OCI-LY7 (cell line): Measurements from ENCODE around the gene NR1H4.

Experiments
- EZH2phosphoT487 ChIP-seq: fragments of 200-600 bp; sonication (generic); IDR thresholded peaks from 2 replicates; pipeline ENCODE4 v1.6.1; 2018; ENCODE audit warnings: low read depth, borderline replicate concordance, mild to moderate bottlenecking, mixed run types, antibody characterized with exemption, low read length, moderate library complexity, mixed read lengths
- TF ChIP-seq, protein P1 (sequence below): fragments of 200-600 bp; sonication (generic); conservative IDR thresholded peaks from 2 replicates; pipeline ENCODE4 v1.5.1; 2014; ENCODE audit warnings: mild to moderate bottlenecking, antibody characterized with exemption, low read length, moderate library complexity, mixed read lengths

DNA sequence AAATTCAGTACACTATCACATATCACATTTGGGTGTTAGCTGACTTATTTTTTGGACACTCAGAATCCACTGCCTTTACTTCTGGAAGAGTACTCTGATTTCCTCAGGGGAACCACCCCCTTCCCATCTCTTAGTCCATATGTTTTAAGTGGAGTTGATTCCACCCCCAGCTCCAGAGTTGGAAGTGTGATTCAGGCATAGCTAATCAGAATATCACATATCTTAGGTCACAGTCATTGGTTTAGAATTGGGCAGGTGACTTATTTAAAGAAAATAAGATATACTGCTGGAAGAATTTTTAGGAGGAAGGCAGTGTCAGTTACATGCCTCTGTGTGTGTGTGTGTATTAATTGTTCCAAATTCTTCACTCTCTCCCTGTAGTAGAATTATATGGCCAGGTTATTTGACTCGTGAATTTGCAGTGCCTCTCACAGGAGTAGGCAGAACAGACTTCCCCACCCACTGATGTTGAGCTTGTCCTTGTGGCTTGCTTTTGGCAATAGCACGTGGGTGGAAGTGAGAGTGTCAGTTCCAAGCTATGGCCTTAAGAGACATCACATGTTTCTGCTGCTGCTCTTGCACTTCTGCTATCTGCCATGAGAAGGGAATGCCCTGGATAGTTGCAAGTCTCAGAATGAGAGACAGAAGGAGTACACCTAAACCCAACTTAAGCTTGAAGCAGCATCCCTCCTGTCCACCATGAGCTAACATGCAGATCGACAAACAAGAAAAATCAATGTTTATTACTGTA, 93.4 kb downstream of the NR1H4 start:
- TF ChIP-seq, protein P1, sequence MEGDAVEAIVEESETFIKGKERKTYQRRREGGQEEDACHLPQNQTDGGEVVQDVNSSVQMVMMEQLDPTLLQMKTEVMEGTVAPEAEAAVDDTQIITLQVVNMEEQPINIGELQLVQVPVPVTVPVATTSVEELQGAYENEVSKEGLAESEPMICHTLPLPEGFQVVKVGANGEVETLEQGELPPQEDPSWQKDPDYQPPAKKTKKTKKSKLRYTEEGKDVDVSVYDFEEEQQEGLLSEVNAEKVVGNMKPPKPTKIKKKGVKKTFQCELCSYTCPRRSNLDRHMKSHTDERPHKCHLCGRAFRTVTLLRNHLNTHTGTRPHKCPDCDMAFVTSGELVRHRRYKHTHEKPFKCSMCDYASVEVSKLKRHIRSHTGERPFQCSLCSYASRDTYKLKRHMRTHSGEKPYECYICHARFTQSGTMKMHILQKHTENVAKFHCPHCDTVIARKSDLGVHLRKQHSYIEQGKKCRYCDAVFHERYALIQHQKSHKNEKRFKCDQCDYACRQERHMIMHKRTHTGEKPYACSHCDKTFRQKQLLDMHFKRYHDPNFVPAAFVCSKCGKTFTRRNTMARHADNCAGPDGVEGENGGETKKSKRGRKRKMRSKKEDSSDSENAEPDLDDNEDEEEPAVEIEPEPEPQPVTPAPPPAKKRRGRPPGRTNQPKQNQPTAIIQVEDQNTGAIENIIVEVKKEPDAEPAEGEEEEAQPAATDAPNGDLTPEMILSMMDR = no peak
- TF ChIP-seq EZH2phosphoT487 = no peak
